Right ventricle myocardium inferior (tissue), 1 donor: Measurements from ENCODE around the gene HPSE2. TPM values are rescaled to one million over a fixed set of nuclear protein-coding genes. Genes with fewer than 3 reads are reported as not detected.
"Not testable (repeated sequence)": the region's sequence is repeated elsewhere in the genome, so short reads cannot be mapped to it uniquely, and the experiment has no call there.

Experiments used
- ATAC-seq: fragments of 200-7000 bp; cut with Tn5 transposase; one replicate; pipeline ENCODE4 v1.9.1; 2020; ENCODE audit warnings: mild to moderate bottlenecking, moderate library complexity
- DNase-seq: peaks from one replicate; pipeline ENCODE4 v3.0.0; 2021; ENCODE audit errors: missing footprints
- intact Hi-C: fragments of 100-400 bp; cut with DNase I; formaldehyde crosslinking; loops from one replicate; pipeline ENCODE4 v1.11.0; 2022
- total RNA-seq: library from RNA; stranded (reverse); fragmentation: NEBNext Ultra II Directional; extraction: Animal tissue kit (Norgen Biotek cat#: 25700); gene quantifications from one replicate; pipeline ENCODE4 v1.2.1, GENCODE V29; 2021
- donor health status: DM: no; HTN: yes; CAD: no; lungs with severe emphysema.

HPSE2 gene
- total RNA-seq, 1 donor from 2014 or later = 0.14 TPM

DNA sequence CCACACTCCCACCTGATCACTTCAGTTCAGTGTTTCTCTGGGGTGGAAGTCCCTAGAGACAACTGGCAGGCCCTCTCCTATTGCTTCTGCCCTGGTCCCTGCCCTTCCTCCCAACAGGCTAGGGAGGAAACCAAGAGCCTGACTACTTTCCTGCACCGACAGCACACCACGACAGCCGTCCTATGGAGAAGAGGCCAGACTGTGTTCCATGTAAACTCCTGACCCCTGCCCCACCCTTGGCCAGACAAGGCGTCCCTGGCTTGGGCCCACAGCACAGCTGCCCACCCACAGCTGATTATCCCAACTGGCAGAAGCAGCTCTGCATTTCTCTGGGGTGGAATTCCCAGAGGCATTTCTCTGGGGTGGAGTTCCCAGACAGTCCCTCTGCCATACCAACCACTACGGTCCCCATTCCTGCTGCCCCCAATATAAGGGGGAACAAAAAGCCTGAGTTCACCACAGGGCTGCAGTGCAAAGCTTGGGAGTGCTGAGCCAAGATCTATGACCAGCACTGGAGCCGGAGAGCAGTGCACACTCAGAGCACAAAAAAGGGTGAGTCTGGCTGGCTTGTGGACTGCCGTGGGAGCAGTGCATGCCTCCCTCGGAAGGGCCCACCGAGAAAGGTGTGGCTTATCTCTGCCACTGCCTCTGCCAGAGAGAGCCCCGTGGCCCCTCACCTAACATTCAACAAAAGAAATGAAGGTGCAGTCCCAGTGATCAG lies 193.4 kb downstream of the HPSE2 start:
- DNase-seq = no peak
- intact Hi-C loops = no loop called here
- no peak for ATAC-seq

DNA sequence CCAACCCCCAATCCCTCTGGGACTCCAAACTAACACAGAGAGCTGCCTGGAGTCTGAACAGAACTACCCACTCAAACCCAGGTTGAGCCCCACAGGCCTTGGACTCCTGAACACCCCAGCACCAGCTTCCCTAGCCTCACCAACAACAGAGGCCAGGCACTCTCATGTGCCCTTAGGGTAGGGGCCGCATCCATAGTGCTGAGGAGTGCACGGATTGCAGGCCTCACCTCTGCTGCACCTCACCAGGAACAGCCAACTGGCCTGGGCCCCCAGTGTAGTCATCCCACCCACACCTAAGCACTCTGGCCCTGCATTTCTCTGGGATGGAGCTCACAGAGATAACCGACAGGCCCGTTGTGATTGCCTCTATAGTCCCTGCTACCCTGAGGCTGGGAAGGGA lies 194.2 kb downstream of the HPSE2 start:
- ATAC-seq (no peak), DNase-seq (no peak)
- intact Hi-C loops = no loop called here

DNA sequence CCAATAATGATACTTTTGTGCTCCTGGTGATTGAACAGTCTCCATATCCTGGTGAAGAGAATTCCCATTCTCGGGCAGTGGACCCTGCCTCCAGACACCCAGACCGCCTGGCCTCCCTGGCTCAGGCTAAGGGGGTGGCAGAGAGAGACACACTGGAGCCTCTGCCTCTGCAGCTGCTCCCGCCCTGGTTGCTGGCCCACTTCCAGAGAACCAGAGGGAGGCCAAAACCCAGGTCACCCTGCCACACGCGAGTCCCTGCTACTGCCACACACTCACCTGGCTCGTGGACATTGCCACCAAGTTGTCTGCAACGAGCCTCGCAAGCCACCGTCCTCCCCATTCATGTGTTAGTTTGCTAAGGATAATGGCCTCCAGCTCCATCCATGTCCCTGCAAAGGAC lies 221.8 kb downstream of the HPSE2 start:
- ATAC-seq = no peak
- DNase-seq = no peak
- intact Hi-C loops = no loop called here

DNA sequence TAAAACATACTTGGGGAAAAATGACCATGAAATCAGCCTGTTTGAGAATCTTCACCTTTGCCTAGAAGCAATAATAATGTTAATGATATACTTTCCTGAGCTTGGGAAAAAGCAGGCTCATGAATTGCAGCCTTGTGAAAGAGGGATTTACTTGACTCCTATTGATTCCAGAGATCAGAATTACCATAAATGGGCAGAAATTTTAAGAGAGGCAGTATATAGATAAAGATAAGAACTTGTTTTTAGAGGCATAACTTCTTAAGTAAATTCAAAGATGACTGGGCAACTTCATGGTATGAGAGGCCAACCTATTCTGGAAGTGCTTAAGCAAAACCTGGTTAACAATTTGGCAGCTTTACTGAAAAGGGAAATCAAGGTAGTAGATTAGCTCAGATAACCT lies 225.4 kb downstream of the HPSE2 start:
- intact Hi-C loops = no loop called here
- ATAC-seq = no peak
- DNase-seq = no peak

DNA sequence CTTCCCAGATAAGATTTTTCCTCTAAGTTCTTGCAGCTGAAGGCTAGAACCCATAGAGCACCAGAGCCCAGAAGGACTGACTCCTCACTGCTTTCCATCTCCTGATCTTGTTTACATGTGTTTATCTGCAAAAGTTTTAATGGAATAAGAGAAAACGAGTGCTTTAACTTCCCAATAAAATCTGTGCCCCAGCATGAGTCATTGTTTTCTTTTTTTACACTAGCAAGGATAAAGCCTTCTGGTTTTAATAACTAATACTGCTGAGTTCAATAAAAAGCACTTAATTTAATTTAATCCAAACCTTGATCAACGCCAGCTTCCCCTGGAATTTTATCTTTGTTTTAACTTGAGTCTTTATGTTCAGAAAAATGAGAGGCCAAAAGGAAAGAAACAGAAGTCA lies 227.6 kb downstream of the HPSE2 start:
- intact Hi-C loops = no loop called here
- DNase-seq (no peak), ATAC-seq (no peak)

DNA sequence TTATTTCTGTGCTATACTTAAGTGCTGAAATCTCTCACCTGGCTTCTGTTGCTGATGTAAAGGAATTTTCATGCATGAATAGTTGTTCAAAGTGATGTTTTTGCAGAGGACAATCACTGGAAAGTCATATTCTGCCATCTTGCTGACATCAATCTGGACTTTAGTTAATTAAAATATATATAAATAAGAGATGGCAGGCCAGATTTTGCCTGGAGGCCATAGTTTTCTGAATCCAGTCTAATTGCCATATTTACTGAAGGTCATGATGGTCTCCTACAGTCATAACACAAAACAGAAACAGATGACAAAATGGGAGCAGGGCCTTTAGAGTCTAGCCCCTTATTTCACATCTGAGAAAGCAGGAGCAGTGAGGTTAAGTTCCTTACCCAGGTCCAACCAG lies 228.2 kb downstream of the HPSE2 start:
- intact Hi-C loops = no loop called here
- DNase-seq (no peak), ATAC-seq (no peak)

DNA sequence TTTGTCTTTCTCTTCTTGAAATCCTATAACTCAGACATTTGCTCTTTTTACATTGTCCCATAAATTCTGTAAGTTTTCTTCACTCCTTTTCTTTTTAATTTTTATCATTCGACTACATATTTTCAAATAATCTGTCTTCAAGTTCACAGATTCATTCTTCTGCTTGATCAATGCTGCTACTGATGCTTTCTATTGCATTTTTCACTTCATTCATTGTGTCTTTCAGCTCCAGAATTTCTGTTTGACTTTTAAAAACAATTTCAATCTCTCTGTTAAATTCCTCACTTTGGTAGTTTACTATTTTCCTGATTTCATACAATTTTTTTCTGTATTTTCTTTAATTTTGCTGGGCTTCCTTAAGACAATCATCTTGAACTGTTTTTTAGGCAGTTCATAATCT lies 230.4 kb downstream of the HPSE2 start:
- intact Hi-C loops = no loop called here
- ATAC-seq = no peak

DNA sequence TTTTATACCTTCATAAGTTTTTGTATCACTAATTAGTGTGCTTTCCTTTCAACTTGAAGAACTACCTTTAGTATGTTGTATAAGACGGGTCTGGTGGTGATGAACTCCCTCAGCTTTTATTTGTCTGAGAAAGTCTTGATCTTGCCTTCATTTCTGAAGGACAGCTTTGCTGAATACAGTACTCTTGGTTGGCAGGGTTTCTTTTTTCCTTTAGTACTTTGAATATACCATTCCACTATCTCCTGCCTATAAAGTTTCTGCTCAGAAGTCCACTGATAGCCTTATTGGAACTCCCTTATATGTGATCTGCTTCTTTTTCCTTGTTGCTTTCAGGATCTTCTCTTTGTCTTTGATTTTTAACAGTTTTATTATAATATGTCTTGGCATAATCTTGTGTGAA lies 230.9 kb downstream of the HPSE2 start:
- no peak for DNase-seq
- intact Hi-C loops = no loop called here
- no peak for ATAC-seq

More for the DNA sequence above, 230.4 kb downstream of the HPSE2 start:
- no peak for DNase-seq

GRCh38 chr10:99002392-99002791 lies 233.3 kb downstream of the HPSE2 start:
- ATAC-seq (no peak), DNase-seq (no peak)
- intact Hi-C loops = no loop called here

DNA sequence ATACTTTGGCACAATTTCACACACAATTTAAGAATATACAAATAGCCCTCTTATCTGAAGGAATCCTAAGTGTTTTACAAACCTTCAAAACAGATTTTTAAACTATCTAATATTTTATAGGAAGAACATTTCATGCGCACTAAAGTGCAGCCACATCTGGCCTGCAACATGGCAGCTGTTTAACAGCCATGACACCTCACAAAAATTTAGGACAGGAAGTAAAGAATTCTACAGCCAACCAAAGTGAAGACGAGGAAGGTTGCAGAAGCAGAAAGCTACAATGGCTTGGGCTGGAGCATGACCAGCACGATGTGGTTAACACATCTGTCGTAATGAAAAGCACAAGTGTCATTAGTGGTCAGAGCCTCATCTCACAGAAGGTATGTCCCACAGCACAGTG lies 238.1 kb downstream of the HPSE2 start:
- DNase-seq = no peak
- intact Hi-C loops = no loop called here
- ATAC-seq = no peak

- ATAC-seq (no peak), DNase-seq (no peak)
- intact Hi-C loops = no loop called here
Measured at GRCh38 chr10:98994030-98994429, 241.6 kb downstream of the HPSE2 start.

DNA sequence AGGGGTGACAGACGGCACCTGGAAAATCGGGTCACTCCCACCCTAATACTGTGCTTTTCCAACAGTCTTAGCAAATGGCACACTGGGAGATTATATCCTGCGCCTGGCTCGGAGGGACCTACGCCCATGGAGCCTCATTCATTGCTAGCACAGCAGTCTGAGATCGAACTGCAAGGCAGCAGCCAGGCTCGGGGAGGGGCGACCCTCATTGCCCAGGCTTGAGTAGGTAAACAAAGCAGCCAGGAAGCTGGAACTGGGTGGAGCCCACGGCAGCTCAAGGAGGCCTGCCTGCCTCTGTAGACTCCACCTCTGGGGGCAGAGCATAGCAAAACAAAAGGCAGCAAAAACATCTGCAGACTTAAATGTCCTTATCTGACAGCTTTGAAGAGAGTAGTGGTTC lies 251.9 kb downstream of the HPSE2 start:
- ATAC-seq, intact Hi-C loops, DNase-seq: not testable (repeated sequence)

- ATAC-seq = no peak
- intact Hi-C loops = no loop called here
- no peak for DNase-seq
Measured at GRCh38 chr10:98980353-98980752, 255.3 kb downstream of the HPSE2 start.

GRCh38 chr10:98971464-98971863 lies 264.2 kb downstream of the HPSE2 start:
- ATAC-seq = no peak
- intact Hi-C loops = no loop called here
- no peak for DNase-seq

DNA sequence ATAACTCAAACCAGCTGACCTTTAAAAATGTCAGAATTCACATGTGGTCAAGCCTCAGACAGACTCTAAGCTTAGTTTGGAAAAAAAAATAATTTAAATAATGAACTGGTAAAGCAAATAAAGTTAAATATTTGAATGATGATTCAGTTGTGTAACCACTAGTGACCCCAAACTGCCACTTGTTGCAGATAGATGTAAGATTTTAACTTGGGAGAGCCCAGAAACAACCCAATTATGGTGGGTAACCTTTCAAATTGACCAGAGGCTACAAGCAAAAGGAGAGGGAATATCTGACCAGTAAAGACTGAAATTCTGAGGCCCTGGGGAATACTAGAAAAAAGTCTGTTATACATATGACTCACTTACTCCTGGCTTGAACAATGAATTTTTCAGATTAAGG lies 268.1 kb downstream of the HPSE2 start:
- DNase-seq (no peak), ATAC-seq (no peak)
- intact Hi-C loops = no loop called here

- intact Hi-C loops = no loop called here
- ATAC-seq (no peak), DNase-seq (no peak)
Measured at GRCh38 chr10:98963608-98964007, 272.0 kb downstream of the HPSE2 start.

DNA sequence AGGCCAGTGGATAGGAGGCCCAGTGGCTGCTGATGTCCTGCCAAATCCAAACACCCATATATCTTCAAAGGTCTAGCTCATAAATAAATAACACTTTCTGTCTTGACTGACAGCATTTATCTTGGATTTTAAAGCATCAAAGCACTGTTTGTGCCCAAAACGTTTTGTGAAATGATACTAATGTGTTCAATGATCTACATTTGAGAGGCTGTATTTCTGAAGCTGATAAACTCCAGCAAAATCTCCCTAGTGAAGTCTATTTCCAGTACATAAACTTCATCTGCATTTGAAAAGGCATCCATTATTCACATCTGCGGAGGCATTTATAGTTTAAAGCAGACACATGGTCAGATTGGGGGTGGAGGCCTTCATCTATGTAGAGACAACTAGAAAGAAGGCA lies 276.3 kb downstream of the HPSE2 start:
- no peak for ATAC-seq
- intact Hi-C loops = no loop called here
- no peak for DNase-seq

DNA sequence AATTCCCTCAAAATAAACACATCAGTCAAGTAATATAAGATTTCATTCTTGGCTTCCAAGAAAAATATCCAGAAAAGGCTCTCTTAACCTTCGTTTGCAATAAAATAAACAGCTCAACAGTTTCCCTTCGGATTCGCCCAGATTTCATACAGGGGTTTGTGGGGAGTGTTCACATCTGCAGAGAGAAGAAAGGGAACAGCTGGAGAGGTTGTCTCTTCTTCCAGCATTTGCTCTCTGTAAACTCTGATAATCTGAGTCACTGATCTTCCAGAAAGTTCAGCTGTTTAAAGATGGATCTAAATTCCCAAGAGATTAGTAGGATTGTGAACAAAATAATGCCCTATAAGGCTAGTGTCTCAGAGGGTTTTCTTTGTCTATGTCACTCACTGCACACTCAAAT lies 277.9 kb downstream of the HPSE2 start:
- intact Hi-C loops = no loop called here
- ATAC-seq (no peak), DNase-seq (no peak)

DNA sequence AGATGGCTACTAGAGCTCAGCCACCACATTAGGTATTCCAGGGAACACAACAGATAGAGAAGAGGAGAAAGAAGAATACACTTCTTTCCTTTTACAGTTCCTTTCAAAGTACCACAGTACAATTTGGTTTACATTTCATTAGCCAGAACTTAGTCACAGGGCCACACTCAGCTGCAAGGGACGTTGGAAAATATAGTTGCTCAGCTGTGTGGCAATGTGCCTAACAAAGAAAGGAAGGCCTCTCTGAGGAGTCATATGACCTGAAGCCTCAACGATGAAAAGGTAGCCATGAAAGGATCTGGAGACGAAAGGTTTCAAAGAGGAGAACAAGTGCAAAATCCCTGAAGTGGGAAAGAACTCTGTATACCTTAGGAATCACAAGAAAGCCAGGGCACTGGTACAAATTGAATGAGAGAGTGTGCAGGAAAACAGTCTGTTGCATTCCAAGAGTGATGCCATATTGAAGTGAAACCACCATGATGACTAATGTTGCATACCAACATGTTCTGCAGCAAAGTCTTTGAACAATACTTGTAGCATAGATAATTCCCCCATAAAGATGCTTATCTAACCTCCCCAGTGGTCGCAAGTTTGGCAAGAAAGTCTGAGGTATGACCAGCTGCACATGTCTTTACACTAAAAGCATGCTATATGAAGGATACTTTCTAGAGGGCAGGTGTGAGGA lies 278.9 kb downstream of the HPSE2 start:
- intact Hi-C loops = no loop called here

GRCh38 chr10:98953251-98953650 lies 282.4 kb downstream of the HPSE2 start:
- no peak for DNase-seq
- intact Hi-C loops = no loop called here
- no peak for ATAC-seq

More for the DNA sequence above, 278.9 kb downstream of the HPSE2 start:
- ATAC-seq (no peak), DNase-seq (no peak)
